HG03139 (cell line): ENCODE results near the gene KRTAP5-6.

ENCODE experiments used
- ATAC-seq: cut with Tn5 transposase; IDR thresholded peaks from one replicate; pipeline ENCODE4 v1.9.1; 2021; ENCODE audit not compliant: unreplicated experiment

The KRTAP5-6 gene

GRCh38 chr11:1701091-1701807 is 4.3 kb downstream of the KRTAP5-6 start:
- no peak for ATAC-seq

GRCh38 chr11:1702506-1702905 is 5.5 kb downstream of the KRTAP5-6 start:
- ATAC-seq = no peak

GRCh38 chr11:1703146-1703545 is 6.2 kb downstream of the KRTAP5-6 start:
- no peak for ATAC-seq

GRCh38 chr11:1705126-1706052 is 8.4 kb downstream of the KRTAP5-6 start:
- no peak for ATAC-seq

GRCh38 chr11:1706634-1707400 is 9.8 kb downstream of the KRTAP5-6 start:
- no peak for ATAC-seq

GRCh38 chr11:1707751-1708150 is 10.8 kb downstream of the KRTAP5-6 start:
- ATAC-seq = no peak

- ATAC-seq = no peak
Measured at GRCh38 chr11:1708716-1709115, 11.7 kb downstream of the KRTAP5-6 start.

- no peak for ATAC-seq
Measured at GRCh38 chr11:1714908-1715885, 18.2 kb downstream of the KRTAP5-6 start.

GRCh38 chr11:1717745-1718144 is 20.8 kb downstream of the KRTAP5-6 start:
- no peak for ATAC-seq

- ATAC-seq = no peak
Measured at GRCh38 chr11:1718326-1718725, 21.3 kb downstream of the KRTAP5-6 start.

- ATAC-seq = no peak
Measured at GRCh38 chr11:1719781-1720180, 22.8 kb downstream of the KRTAP5-6 start.

GRCh38 chr11:1727096-1727690 is 30.2 kb downstream of the KRTAP5-6 start:
- ATAC-seq = no peak

- ATAC-seq = no peak
Measured at GRCh38 chr11:1727861-1728260, 30.9 kb downstream of the KRTAP5-6 start.

GRCh38 chr11:1728301-1728700 is 31.3 kb downstream of the KRTAP5-6 start:
- ATAC-seq = no peak

GRCh38 chr11:1728931-1729691 is 32.1 kb downstream of the KRTAP5-6 start:
- no peak for ATAC-seq

- no peak for ATAC-seq
Measured at GRCh38 chr11:1729692-1730011, 32.7 kb downstream of the KRTAP5-6 start.

GRCh38 chr11:1730059-1730629 is 33.1 kb downstream of the KRTAP5-6 start:
- ATAC-seq = no peak

- ATAC-seq = no peak
Measured at GRCh38 chr11:1731451-1732059, 34.6 kb downstream of the KRTAP5-6 start.
